Activated CD8-positive, alpha-beta memory T cell treated with anti-CD3 and anti-CD28 coated beads, Interleukin-2, amount 50 U/mL, for 1 hour (primary cell): Measurements from ENCODE around the gene MCU.

Experiments used
- DNase-seq: peaks from one replicate; pipeline ENCODE4 v3.0.0-alpha.2; 2020; ENCODE audit errors: extremely low read depth

The MCU gene

DNA sequence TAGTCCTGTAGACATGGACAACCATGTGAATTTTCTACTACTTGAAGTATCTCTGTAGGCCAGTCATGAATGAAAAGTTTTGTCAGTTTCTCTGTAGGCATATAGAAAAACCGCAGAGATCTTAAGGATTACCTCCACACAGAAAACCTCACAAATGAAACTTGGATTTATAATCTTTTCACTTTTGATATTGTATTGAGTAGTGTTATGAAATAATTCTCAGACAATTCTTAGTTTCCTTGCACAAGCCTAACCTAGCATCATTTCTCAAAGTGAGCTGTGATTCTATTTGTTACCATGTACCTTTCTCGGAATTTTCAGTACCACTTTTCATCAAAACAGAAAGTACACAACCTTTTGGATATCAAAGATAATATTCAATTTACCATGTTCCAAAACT, 150.2 kb downstream of the MCU start:
- no peak for DNase-seq

DNA sequence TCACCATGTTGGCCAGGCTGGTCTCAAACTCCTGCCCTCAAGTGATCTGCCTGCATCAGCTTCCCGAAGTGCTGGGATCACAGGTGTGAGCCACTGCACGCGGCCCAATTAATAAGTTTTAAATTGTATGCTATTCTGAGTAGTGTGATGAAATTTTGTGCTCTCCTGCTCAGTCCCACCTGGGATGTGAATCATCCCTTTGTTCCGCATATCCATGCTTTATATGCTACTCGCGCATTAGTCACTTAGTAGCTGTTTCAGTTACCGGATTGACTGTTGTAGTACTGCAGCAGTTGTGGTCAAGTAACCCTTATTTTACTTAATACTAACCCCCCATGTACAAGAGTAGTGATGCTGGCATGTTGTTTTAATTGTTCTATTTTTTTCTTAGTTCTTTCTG, 154.3 kb downstream of the MCU start:
- no peak for DNase-seq

DNA sequence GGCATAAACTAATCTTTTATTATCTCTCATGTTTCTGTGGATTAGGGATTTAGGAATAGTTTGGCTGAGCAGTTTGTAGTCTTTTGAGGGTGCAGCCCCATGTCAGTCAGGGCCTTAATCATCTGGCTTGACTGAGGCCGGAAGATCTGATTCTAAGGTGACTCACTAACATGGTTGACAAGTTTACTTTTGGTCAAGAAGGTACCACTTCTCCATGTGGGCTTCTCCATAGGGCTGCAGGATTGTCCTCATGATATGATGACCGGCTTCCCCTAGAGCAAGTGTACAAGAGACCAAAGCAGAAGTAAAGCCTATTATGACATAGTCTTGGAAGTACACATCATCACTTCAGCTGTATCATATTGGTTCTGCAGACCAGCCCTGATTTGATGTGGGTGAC, 155.7 kb downstream of the MCU start:
- no peak for DNase-seq

DNA sequence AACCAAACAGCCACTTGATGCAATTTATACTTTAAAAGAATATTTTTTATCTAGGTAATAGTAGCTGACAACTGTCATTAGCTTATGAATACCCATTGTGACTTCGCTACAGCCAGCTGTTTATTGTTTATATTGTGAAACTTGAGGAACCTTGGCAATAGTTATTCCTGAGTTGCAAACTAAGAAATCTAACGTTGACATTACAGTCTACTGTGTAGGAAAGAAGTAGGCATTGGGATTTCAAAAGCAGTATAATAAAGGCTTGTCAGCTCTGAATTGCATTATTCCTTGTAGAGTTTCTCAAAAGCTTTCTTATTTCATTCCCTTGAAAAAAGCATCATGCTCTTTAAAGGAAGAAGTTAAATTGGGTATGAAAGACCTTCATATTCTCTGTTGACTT, 158.9 kb downstream of the MCU start:
- no peak for DNase-seq

DNA sequence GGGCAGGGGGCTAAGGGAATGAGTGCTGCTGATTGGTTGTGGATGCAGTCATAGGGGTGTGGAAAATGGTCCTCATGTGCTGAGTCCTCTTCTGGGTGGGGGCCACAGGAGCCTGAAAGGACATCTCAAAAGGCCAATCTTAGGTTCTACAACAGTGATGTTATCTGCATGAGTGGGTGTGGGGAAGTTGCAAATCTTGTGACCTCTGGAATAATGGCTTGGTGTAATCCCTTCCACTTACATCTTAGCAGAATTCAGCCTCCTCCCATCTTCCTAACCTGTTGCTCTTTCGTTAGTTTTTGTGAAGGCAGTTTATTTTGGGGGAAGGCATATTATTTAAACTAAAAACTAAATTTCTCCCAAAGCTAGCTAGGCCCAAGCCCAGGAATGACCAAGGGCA, 159.6 kb downstream of the MCU start:
- no peak for DNase-seq

DNA sequence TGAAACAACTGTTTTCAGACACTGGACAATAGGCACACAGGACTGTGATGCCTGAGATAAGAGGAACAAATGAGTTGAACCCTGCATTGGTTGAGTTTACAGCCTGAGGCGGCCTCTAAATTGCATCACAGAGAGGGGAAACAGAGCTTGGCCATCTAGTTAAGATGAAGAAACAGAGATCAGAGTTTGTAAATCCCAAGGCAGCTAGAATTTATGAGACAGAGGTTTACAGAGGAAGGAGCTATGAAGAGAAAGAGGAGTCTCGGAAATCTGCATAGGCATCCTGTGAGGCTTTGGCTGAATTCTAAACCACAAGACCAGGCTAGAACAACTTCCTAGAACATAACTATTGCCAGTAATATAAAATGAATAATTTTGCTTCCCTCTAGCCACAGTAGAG, 160.6 kb downstream of the MCU start:
- no peak for DNase-seq

DNA sequence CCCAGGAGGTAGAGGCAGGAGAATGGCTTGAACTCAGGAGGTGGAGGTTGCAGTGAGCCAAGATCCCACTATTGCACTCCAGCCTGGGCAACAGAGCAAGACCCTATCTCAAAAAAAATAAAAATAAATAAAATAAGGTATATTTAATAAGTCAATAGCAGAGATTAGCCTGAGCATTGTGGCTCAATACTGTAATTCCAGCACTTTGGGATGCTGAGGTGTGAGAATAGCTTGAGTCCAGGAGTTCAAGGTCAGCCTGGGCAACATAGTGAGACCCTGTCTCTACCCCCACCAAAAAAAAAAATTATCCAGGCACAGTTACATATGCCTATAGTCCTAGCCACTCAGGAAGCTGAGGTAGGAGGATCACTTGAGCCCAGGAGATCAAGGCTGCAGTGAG, 163.2 kb downstream of the MCU start:
- no peak for DNase-seq

DNA sequence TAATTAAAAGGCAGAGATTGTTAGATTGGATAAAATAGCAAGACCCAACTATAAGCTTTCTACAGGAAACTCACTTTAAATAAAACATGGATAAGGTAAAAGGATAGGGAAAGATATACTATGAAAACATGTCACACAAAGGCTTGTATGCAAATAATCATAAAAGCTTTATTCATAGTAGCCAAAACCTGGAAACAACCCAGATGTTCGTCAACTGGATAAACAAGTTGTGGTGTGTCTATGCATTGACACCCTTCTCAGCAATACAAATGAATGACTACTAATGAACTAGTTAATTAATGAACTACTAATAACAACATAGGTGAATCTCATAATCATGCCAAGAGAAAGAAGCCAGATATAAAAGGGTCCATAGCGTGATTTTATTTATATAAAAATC, 163.8 kb downstream of the MCU start:
- DNase-seq = no peak

DNA sequence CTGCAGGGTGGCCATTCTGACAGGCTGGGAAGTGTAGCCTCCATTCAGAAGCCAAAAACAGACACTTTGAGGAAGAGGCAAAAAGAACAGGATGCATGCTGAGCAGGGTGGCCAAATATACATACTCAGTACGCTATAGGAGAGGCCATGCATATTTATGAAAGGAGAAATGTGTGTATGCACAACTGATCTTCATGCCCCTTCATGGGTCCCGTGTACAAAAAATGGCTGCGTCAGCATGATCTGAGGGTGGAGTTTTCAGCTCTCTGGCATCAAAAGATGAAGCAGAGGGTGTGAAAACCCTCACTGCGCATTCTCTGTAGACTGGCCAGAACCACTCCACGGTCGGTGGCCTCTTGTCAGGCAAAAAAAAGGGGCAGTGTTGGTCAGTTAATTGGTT, 166.1 kb downstream of the MCU start:
- DNase-seq = no peak

DNA sequence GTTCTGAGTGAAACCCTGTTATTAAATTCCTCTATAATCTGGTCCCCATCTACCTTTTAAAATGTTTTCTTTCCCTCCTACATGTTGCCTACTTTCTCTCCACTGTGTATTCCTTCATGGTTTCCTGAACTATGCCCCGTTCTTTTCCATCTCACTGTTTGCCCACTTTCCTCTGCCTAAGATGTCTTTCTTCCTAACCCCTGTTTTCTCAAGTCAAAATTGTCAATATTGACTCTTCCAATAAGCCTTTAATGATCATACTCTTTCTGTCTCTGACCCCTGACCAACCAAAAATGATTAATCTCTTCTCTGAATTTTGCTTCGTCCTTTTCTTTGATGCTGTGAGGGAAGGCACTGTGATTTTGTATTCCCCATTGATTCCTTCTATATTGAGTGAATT, 171.0 kb downstream of the MCU start:
- no peak for DNase-seq

DNA sequence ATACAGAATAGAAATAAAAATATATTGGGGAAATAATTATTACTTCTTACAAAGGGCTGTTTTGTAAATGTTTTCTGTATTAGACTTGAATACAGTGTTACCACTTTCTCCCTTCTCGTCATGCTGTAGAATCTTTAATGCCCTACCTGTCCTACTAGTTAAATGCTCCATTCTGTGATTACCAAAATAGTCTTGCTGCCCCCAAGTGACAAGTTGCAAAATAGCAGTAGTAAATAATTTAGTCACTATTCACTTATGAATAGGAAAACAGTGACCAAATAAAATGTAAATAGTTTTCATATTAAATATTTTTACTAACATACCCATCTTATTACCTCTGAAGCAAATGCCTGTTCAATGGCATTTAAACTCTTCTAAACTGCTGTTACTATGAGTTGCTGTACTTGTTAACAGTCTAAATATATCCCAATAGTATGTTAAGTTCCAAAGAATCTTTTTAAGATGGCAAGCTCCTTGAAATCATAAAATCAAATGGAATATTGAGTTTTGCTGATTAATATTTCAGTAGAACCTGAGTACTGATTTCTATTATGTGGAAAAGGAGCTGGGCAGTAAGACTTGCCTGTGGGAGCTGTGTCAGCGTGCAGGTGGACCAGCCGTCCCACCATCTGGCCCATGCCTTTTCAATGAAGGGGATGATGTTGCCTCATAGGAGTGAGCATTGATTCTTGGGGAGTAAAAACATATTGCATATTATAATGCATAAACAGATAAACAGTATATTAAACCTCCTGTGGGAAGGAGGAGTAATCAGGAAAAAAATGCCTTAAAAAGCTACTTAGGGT, 183.5 kb downstream of the MCU start:
- no peak for DNase-seq

DNA sequence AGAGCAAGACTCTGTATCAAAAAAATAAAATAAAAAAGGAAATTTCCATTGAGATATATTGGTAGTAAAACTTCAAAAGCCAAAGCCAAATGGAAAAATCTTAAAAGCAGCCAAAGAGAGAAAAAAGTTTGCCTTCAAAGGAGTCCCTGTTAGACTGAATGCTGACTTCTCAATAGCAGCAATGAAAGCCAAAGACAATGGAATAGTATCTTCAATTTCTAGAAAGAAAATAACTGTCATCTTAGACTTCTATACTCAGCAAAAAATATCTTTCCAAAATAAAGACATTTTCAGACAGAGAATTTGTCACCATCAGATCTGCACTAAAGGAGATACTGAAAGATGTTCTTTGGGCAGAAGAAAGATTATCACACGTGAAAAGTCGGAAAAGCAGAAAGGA, 187.3 kb downstream of the MCU start:
- no peak for DNase-seq

DNA sequence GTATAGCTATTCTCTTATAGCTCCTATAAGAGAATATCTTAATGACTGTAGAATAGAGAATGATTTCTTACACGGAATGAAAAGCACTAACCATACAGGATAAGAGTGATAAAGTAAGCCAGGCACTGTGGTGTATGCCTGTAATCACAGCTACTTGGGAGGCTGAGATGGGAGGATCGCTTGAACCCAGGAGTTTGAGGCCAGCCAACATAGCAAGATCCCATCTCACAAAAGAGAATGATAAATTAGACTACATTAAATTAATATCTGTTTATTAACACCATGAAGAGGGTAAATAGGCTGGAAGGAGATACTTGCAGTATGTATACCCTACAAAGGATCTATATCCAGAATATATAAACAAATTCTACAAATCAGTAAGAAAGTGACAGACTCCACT, 189.3 kb downstream of the MCU start:
- no peak for DNase-seq

DNA sequence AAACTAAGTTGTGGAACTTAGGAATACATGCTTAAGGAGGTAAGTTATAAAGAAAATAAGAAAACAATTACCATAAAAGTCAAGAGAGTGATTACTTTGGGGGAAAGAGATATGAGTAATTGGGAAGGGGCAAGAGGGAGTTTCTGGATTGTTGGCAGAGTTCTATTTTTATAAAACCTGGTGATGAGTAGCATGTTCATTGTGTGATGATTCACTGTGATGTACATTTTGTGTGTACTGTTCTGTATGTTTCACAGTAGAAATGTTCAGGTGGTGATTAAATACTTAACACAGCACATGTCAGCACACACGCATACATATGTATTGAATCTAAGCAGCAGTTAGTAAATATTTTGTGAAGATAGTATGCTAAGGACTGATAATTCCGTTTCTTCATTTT, 191.9 kb downstream of the MCU start:
- no peak for DNase-seq

DNA sequence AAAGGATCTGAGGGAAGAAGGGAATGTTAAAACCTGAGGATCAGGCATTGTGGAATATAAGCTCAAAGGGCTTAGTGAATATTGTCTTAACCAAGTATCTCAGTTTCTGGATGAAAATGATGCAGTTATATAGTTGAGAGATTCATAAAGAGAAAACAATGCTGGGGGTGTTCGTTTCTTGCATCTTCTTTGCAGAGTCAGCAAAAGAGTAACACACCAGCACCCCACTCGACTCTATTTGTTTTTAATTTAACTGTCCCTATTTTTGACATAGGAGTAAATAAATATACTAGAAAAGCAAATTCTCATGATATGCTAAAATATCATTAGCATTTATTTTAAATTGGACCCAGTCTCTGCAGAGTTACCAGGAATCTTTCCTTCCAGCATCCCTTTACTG, 194.0 kb downstream of the MCU start:
- DNase-seq = no peak

DNA sequence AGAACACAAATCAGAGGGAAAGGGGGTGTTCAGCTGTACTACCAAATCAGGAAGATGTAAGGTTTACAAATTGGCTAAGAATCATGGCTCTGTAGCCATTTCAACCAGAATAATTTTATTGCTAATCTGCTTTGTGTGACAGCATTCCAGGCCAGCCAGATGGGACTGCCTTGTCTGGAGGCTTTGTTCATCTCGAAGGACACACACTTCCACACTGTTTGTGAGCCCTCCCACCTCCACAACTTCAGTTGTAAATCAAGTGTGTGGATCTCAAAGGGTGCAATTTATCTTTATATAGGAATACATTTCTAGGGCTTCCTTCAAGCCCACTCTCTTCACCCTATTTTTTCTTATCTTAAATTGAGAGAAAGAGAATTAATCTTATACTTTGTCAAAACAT, 194.7 kb downstream of the MCU start:
- DNase-seq = no peak

DNA sequence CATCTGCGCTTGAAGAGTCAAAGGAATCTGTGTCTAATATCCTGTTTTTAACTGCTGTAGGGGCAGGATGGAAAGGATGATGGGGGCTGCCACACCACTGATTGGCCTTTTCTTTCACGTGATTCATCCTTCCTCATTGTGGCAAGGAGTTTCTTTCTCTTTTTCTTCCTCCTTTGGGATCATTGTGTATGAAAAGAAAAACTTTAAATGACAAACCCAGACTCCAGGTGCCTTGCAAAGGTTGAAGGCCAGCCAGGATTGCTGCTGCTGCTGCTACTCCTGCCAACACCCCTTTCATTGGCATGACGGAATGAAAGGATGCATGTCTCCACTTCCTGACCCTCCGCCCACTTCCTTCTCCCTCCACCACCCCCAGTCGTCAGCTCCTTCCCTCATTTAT, 195.1 kb downstream of the MCU start:
- no peak for DNase-seq

DNA sequence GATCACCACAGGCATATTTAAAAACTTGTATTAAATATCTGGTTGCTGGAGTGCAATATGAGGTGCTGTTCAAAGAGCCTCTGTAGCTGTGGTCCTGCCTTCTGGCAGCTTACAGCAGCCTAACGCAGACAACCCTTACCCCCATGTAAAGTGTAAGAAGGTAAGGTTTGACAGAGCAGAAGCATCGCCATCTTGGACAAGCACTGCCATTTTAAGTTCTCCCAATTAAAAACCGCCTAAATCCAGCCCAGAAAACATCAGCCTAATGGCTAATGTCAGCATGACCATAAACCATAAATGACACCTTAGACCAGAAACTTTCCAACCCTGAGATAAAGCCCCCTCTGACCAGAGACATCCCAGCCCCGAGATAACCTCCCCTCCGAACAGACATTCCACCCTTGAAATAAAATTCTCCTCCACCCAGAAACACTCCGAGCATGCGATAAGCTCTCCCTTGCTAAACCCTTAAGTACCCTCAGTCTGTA, 196.3 kb downstream of the MCU start:
- no peak for DNase-seq

DNA sequence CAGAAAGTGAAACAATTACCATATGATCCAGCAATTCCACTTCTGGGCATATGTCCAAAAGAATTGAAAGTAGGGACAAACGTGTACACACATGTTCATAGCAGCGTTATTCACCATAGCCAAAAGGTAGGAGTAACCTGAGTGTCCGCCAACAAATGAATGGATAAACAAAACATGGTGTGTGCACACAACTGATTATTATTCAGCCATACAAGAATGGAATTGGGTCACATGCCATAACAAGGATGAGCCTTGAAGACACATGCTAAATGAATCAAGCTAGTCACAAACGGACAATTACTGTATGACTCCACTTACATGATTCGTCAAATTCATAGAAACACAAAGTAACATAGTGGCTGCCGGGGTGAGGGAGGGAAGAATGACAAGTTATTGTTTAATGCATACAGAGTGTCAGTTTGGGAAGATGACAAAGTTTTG, 197.5 kb downstream of the MCU start:
- DNase-seq = no peak

DNA sequence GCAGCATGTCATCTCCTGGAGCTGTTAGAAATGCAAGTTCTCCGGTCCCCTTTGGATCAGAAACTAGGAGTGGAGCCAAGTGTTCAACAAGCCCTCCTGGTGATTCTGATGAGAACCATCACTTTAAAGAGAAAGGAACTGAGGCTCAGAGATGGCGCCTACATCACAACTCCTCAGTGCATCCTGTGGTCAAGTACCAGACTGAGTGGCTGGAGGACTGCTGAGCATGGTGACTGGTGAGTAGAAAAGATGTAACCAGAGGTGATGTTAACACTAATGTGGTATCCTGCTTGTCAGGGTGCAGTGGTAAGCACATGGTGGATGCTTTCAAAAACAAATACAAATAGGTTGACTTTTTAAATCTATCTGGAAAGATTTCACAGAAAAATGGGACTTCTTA, 198.1 kb downstream of the MCU start:
- no peak for DNase-seq

DNA sequence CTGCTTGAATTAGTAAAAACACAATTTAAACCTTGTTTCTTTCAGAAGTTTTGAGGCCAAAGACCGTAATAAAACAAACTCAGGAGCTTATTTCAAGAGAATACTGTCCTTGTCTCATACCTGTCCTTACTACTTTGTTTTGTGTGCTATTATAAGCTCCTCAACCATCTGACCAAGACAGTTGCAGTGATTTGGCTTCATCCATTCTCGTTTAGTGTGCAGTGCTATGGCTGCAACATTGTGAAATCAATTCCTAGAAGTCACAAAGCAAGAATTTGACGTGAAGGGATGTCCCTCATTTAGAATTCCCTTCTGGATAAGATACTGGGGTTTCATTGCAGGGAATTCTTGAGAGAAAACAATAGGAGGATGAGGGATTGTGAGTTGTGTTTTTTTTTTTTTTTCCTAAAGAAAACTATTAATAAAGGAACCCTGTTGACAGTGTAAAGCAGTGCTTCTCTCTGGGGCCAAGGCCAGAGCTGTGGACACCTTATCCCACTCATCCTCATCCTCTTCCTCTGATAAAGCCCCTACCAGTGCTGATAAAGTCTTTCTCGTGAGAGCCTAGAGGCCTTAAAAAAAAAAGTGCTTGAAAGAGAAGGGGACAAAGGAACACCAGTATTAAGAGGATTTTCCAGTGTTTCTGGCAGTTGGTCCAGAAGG, 201.3 kb downstream of the MCU start, which contains the start of gene OIT3:
Gene OIT3, plus strand, starts transcription at position 604 of the 663 bp plus-strand sequence. CDS start 60 bp downstream, outside the sequence.
- no peak for DNase-seq

DNA sequence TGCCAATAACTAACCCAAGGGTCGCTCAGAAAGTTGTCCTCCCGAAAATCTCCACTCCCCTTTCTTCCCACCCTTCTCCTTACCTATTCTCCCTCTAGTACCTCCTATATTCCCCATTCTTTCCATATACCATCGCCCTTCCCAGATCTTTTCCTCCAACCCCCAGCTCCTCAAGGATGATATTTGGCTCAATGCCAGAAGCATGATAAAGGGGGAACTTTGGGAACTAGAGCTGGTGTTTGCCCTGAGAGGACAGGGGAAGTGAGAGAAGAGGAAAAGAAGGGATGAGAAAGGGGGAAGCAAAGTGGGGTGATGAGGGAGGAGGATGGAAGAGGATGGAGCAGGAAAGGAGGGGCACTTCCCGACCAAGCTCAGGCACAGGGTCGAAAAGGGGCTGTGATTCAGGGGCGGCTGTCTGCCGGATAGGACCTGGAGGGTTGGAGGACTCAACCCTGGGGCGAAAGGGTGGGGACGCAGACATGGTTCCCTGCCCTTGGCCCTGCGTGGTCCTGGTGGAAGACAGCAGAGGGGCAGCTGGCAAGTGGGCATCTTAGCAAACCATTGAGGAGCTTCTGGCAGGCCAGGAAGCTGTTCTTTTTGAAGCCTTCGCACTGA, 203.4 kb downstream of the MCU start:
- no peak for DNase-seq

DNA sequence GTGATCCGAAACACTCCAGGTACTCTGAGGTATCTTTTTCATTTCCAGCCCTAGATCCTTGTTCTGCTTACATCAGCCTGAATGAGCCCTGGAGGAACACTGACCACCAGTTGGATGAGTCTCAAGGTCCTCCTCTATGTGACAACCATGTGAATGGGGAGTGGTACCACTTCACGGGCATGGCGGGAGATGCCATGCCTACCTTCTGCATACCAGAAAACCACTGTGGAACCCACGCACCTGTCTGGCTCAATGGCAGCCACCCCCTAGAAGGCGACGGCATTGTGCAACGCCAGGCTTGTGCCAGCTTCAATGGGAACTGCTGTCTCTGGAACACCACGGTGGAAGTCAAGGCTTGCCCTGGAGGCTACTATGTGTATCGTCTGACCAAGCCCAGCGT, 206.7 kb downstream of the MCU start:
- DNase-seq = no peak
